ENCODE measurements around the gene IRF2.
A peak's percentile ranks its signal among the peaks of the same experiment; 100 is the strongest.

Gene IRF2

GRCh38 chr4:184350213-184350817 is 124.0 kb downstream of the IRF2 start:
- no peak for TF ChIP-seq CTCF (IDR thresholded peaks at IDR 0.05)
- Histone ChIP-seq H3K9ac (no peak overlapping the region), H3K27me3 (ENCODE audit: control insufficient read depth, insufficient read depth, low read length) (no peaks in the 10 kb centered on the region), H3K9me3 (ENCODE audit: control insufficient read depth, low read length) (no peaks in the 10 kb centered on the region), H3K79me2 (no peaks in the 10 kb centered on the region), H3K36me3 (ENCODE audit: control insufficient read depth, insufficient read depth, low read length) (no peaks in the 10 kb centered on the region), H3K27ac (no peak overlapping the region), H3K4me1 (peaks cover 23% of the 10 kb centered on the region), H2AFZ (no peak overlapping the region), H3K4me2 (ENCODE audit: low read length) (no peak overlapping the region), H3K4me3 (ENCODE audit: low read depth, low read length) (no peak overlapping the region)

GRCh38 chr4:184349283-184350039 is 124.9 kb downstream of the IRF2 start:
- Histone ChIP-seq H3K4me2 (ENCODE audit: low read length) (no peak overlapping the region), H3K4me3 (ENCODE audit: low read depth, low read length) (no peak overlapping the region)

GRCh38 chr4:184348311-184349233 is 125.8 kb downstream of the IRF2 start:
- Histone ChIP-seq H3K9me3 (ENCODE audit: control insufficient read depth, low read length) (no peaks in the 10 kb centered on the region), H3K4me1 (peaks cover 24% of the 10 kb centered on the region), H3K9ac (no peak overlapping the region), H3K27ac (peak overlapping the region; percentile 73), H2AFZ (peak overlapping the region; percentile 74), H3K4me2 (ENCODE audit: low read length) (no peak overlapping the region), H3K79me2 (no peaks in the 10 kb centered on the region), H3K36me3 (ENCODE audit: control insufficient read depth, insufficient read depth, low read length) (no peaks in the 10 kb centered on the region), H3K27me3 (ENCODE audit: control insufficient read depth, insufficient read depth, low read length) (no peaks in the 10 kb centered on the region), H3K4me3 (ENCODE audit: low read depth, low read length) (no peak overlapping the region)
- TF ChIP-seq CTCF (IDR thresholded peaks at IDR 0.05), result no peak

More at GRCh38 chr4:184349283-184350039, 124.9 kb downstream of the IRF2 start:
- no peaks in the 10 kb centered on the region for H3K9me3 ChIP-seq (ENCODE audit: control insufficient read depth, low read length)
- TF ChIP-seq CTCF (IDR thresholded peaks at IDR 0.05), result no peak
- no peaks in the 10 kb centered on the region for H3K79me2 ChIP-seq
- H2AFZ ChIP-seq, result no peak overlapping the region
- H3K27ac ChIP-seq, result peak overlapping the region; percentile 73
- H3K9ac ChIP-seq, result no peak overlapping the region
- H3K27me3 ChIP-seq (ENCODE audit: control insufficient read depth, insufficient read depth, low read length), result no peaks in the 10 kb centered on the region
- peaks cover 24% of the 10 kb centered on the region for H3K4me1 ChIP-seq
- H3K36me3 ChIP-seq (ENCODE audit: control insufficient read depth, insufficient read depth, low read length), result no peaks in the 10 kb centered on the region

- Histone ChIP-seq H3K27ac (peak overlapping the region; percentile 73), H3K4me2 (ENCODE audit: low read length) (peak overlapping the region; percentile 55), H3K79me2 (no peaks in the 10 kb centered on the region), H3K4me1 (peaks cover 24% of the 10 kb centered on the region), H2AFZ (peak overlapping the region; percentile 74), H3K9ac (no peak overlapping the region), H3K4me3 (ENCODE audit: low read depth, low read length) (no peak overlapping the region), H3K36me3 (ENCODE audit: control insufficient read depth, insufficient read depth, low read length) (no peaks in the 10 kb centered on the region), H3K27me3 (ENCODE audit: control insufficient read depth, insufficient read depth, low read length) (no peaks in the 10 kb centered on the region), H3K9me3 (ENCODE audit: control insufficient read depth, low read length) (no peaks in the 10 kb centered on the region)
- no peak for TF ChIP-seq CTCF (IDR thresholded peaks at IDR 0.05)
These were observed 126.8 kb downstream of the IRF2 start for GRCh38 chr4:184347251-184348239.
